Chondrocyte (in vitro differentiated cells): ENCODE measurements around the gene OSR1. TPM values are rescaled to one million over a fixed set of nuclear protein-coding genes. Genes with fewer than 3 reads are reported as not detected.

Experiments
- DNase-seq: peaks from one replicate; pipeline ENCODE4 v3.0.0; 2021; ENCODE audit warnings: mixed read lengths, low spot score
- H3K27ac Mint-ChIP-seq: one replicate; pipeline ENCODE4 v1.8.0; 2021; ENCODE audit warnings: mild to moderate bottlenecking, moderate library complexity, mixed read lengths; ENCODE audit not compliant: unreplicated experiment
- H3K27me3 Mint-ChIP-seq: 2 replicates; pipeline ENCODE4 v1.8.0; 2021; ENCODE audit warnings: low read depth, mixed read lengths
- H3K36me3 Mint-ChIP-seq: 2 replicates; pipeline ENCODE4 v1.8.0; 2021; ENCODE audit warnings: low read depth, mixed read lengths
- H3K4me1 Mint-ChIP-seq: 2 replicates; pipeline ENCODE4 v1.8.0; 2021; ENCODE audit warnings: low read depth, mild to moderate bottlenecking, mixed read lengths
- H3K4me3 Mint-ChIP-seq: one replicate; pipeline ENCODE4 v1.8.0; 2021; ENCODE audit warnings: mild to moderate bottlenecking, moderate library complexity, mixed read lengths; ENCODE audit not compliant: unreplicated experiment
- H3K9me3 Mint-ChIP-seq: 2 replicates; pipeline ENCODE4 v1.8.0; 2021; ENCODE audit warnings: low read depth, mixed read lengths
- total RNA-seq: library from RNA; stranded (reverse); gene quantifications from 3 replicates; pipeline ENCODE4 v1.2.1, GENCODE V29; 2021
- TF ChIP-seq, protein P1 (sequence below): fragments of 200-600 bp; sonication (generic); IDR thresholded peaks from 2 replicates; pipeline ENCODE4 v1.5.0; 2021; ENCODE audit warnings: antibody characterized with exemption, mild to moderate bottlenecking, moderate library complexity

OSR1 gene
- total RNA-seq, 1 donor from 2014 or later = 34.5 TPM

GRCh38 chr2:19368760-19369159 lies 10.3 kb upstream of the OSR1 start:
- H3K9me3 Mint-ChIP-seq = no peaks in the 10 kb centered on the region
- no peak overlapping the region for H3K27ac Mint-ChIP-seq
- no peak overlapping the region for H3K4me3 Mint-ChIP-seq
- H3K36me3 Mint-ChIP-seq = peaks cover 4% of the 10 kb centered on the region
- no peak for DNase-seq
- no peaks in the 10 kb centered on the region for H3K4me1 Mint-ChIP-seq
- TF ChIP-seq, protein P1, sequence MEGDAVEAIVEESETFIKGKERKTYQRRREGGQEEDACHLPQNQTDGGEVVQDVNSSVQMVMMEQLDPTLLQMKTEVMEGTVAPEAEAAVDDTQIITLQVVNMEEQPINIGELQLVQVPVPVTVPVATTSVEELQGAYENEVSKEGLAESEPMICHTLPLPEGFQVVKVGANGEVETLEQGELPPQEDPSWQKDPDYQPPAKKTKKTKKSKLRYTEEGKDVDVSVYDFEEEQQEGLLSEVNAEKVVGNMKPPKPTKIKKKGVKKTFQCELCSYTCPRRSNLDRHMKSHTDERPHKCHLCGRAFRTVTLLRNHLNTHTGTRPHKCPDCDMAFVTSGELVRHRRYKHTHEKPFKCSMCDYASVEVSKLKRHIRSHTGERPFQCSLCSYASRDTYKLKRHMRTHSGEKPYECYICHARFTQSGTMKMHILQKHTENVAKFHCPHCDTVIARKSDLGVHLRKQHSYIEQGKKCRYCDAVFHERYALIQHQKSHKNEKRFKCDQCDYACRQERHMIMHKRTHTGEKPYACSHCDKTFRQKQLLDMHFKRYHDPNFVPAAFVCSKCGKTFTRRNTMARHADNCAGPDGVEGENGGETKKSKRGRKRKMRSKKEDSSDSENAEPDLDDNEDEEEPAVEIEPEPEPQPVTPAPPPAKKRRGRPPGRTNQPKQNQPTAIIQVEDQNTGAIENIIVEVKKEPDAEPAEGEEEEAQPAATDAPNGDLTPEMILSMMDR = no peak
- peaks cover 11% of the 10 kb centered on the region for H3K27me3 Mint-ChIP-seq

DNA sequence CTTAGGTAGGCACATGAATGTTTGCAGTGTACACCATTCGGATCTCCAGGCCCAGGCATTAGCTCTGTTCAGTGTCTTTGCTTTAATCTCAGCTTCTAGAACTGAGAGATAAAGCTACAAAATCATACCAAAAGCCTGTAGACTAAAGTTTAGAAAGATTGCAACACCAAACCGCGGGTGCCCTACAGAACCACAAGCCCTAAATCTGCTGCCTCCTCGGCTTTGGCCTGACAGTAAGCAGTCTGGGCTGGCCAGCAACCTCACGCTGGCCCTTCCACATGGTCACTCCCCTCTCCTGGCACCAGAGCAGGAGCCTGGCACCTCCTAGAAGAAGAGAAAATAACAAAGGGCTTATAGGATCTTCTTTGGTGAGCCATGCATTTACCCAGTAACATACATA lies 8.9 kb upstream of the OSR1 start:
- H3K27ac Mint-ChIP-seq = no peak overlapping the region
- DNase-seq = no peak
- H3K4me3 Mint-ChIP-seq = no peak overlapping the region
- TF ChIP-seq, protein P1 = no peak
- H3K36me3 Mint-ChIP-seq = no peaks in the 10 kb centered on the region
- H3K27me3 Mint-ChIP-seq = peaks cover 7% of the 10 kb centered on the region
- peaks cover 12% of the 10 kb centered on the region for H3K4me1 Mint-ChIP-seq
- H3K9me3 Mint-ChIP-seq = no peaks in the 10 kb centered on the region

GRCh38 chr2:19365126-19365525 lies 6.7 kb upstream of the OSR1 start:
- H3K27ac Mint-ChIP-seq = no peak overlapping the region
- DNase-seq = no peak
- no peaks in the 10 kb centered on the region for H3K9me3 Mint-ChIP-seq
- TF ChIP-seq, protein P1 = no peak
- H3K4me3 Mint-ChIP-seq = no peak overlapping the region
- H3K4me1 Mint-ChIP-seq = peaks cover 22% of the 10 kb centered on the region
- H3K36me3 Mint-ChIP-seq = no peaks in the 10 kb centered on the region
- H3K27me3 Mint-ChIP-seq = peaks cover 2% of the 10 kb centered on the region

DNA sequence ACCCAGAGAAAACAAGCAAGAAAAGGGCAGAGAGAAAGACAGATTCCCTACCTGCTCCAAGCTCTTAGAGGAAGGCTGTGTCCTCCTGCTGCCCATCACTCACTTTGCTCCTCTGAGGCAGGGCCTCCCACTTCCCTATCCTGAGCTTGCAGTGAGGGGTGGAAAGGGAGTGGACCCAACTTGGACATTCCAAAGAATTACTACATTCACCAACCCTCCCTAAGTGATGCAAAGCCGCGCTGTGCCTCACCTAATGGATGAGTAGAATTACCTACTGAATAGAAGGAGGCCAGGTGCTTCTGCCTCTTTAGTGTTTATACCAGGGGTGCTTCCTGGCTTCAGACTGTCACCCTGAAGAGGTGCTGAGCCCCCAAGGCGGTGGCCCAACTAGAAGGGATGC lies 5.6 kb upstream of the OSR1 start:
- no peak for DNase-seq
- Mint-ChIP-seq H3K36me3 (no peaks in the 10 kb centered on the region), H3K27ac (no peak overlapping the region), H3K27me3 (peaks cover 2% of the 10 kb centered on the region), H3K4me1 (peaks cover 23% of the 10 kb centered on the region), H3K9me3 (no peaks in the 10 kb centered on the region), H3K4me3 (peak overlapping the region; percentile 86)
- TF ChIP-seq, protein P1 = no peak

DNA sequence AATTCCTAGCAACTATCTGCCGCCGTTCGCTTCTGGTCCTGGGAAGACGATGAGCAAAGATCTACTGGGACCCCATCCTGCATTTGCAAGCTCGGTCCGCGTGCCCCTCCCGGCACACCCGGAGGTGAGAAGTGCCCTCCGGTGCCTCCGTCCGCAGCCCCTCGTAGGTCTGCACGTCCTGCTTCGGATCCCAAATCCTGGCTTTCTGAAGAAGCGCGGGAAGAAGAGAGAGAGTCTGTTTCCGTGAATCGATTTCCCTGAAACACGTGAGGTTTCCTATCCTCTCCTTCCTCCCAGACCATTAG lies 5.0 kb upstream of the OSR1 start:
- Mint-ChIP-seq H3K9me3 (no peaks in the 10 kb centered on the region), H3K27ac (no peak overlapping the region), H3K4me3 (peak overlapping the region; percentile 86), H3K27me3 (peaks cover 2% of the 10 kb centered on the region), H3K4me1 (peaks cover 25% of the 10 kb centered on the region), H3K36me3 (no peaks in the 10 kb centered on the region)
- no peak for DNase-seq
- TF ChIP-seq, protein P1 = no peak
